ENCODE results near the gene HSFX2. TPM values are rescaled to one million over a fixed set of nuclear protein-coding genes. Genes with fewer than 3 reads are reported as not detected.
A peak's percentile ranks its signal among the peaks of the same experiment; 100 is the strongest.
"Not testable (repeated sequence)": the region's sequence is repeated elsewhere in the genome, so short reads cannot be mapped to it uniquely, and the experiment has no call there.

Gene HSFX2
- total RNA-seq, 4 donors from 2014 or later = not detected

- 71 to 85% methylated on average over 5 of the region's 5 CpGs for WGBS, 2 donors
- intact Hi-C loops (cut with DNase I; ENCODE audit: low total_unique reads) = no loop called here
- no peak overlapping the region for H3K4me3 ChIP-seq (ENCODE audit: low read depth, poor library complexity, severe bottlenecking)
- DNase-seq (ENCODE audit: low spot score in 2 of 2) = peak in 1 of 2 donors; percentile 29
- no peak for TF ChIP-seq POLR2A (IDR thresholded peaks at IDR 0.05)
- no peak for TF ChIP-seq CTCF (IDR thresholded peaks at IDR 0.05)
Observed at GRCh38 chrX:149568701-149569296, 26.3 kb downstream of the HSFX2 start.

GRCh38 chrX:149567621-149568417 is 27.3 kb downstream of the HSFX2 start:
- TF ChIP-seq CTCF (IDR thresholded peaks at IDR 0.05) (no peak), POLR2A (IDR thresholded peaks at IDR 0.05) (no peak)
- WGBS, 2 donors = 77 to 84% methylated on average over 7 of the region's 7 CpGs
- peak in 1 of 2 donors; percentile 46 for DNase-seq (ENCODE audit: low spot score in 2 of 2)
- no peak overlapping the region for H3K4me3 ChIP-seq (ENCODE audit: low read depth, poor library complexity, severe bottlenecking)
- intact Hi-C loops (cut with DNase I; ENCODE audit: low total_unique reads) = no loop called here

- intact Hi-C loops (cut with DNase I; ENCODE audit: low total_unique reads) = no loop called here
- peak in 1 of 2 donors; percentile 59 for DNase-seq (ENCODE audit: low spot score in 2 of 2)
- no peak for TF ChIP-seq CTCF (IDR thresholded peaks at IDR 0.05)
- TF ChIP-seq POLR2A (IDR thresholded peaks at IDR 0.05) = no peak
- no peak overlapping the region for H3K4me3 ChIP-seq (ENCODE audit: low read depth, poor library complexity, severe bottlenecking)
- WGBS, 2 donors = 79 to 92% methylated on average over 4 of the region's 4 CpGs
Observed at GRCh38 chrX:149563359-149563758, 31.8 kb downstream of the HSFX2 start.

- intact Hi-C loops (cut with DNase I; ENCODE audit: low total_unique reads); DNase-seq (ENCODE audit: low spot score in 2 of 2); H3K4me3 ChIP-seq (ENCODE audit: low read depth, poor library complexity, severe bottlenecking): not testable (repeated sequence)
- WGBS, 2 donors = no CpG with 5 or more reads among the region's 4 CpGs
Observed at GRCh38 chrX:149555251-149555650, 39.9 kb downstream of the HSFX2 start.

- H3K4me3 ChIP-seq (ENCODE audit: low read depth, poor library complexity, severe bottlenecking); intact Hi-C loops (cut with DNase I; ENCODE audit: low total_unique reads): not testable (repeated sequence)
- DNase-seq (ENCODE audit: low spot score in 2 of 2) = peak in 1 of 2 donors; percentile 3
- no CpG with 5 or more reads among the region's 6 CpGs for WGBS, 2 donors
Observed at GRCh38 chrX:149551939-149552248, 43.2 kb downstream of the HSFX2 start.

GRCh38 chrX:149551245-149551938 is 43.7 kb downstream of the HSFX2 start:
- H3K4me3 ChIP-seq (ENCODE audit: low read depth, poor library complexity, severe bottlenecking); DNase-seq (ENCODE audit: low spot score in 2 of 2); intact Hi-C loops (cut with DNase I; ENCODE audit: low total_unique reads): not testable (repeated sequence)
- WGBS, 2 donors = no CpG with 5 or more reads among the region's 4 CpGs

GRCh38 chrX:149550454-149550853 is 44.7 kb downstream of the HSFX2 start:
- intact Hi-C loops (cut with DNase I; ENCODE audit: low total_unique reads); DNase-seq (ENCODE audit: low spot score in 2 of 2); H3K4me3 ChIP-seq (ENCODE audit: low read depth, poor library complexity, severe bottlenecking): not testable (repeated sequence)
- 60 to 67% methylated on average over 1 of the region's 1 CpG for WGBS, 2 donors

- no CpG with 5 or more reads among the region's 6 CpGs for WGBS, 2 donors
- H3K4me3 ChIP-seq (ENCODE audit: low read depth, poor library complexity, severe bottlenecking); DNase-seq (ENCODE audit: low spot score in 2 of 2); intact Hi-C loops (cut with DNase I; ENCODE audit: low total_unique reads): not testable (repeated sequence)
Observed at GRCh38 chrX:149549701-149550100, 45.4 kb downstream of the HSFX2 start, which contains the start of gene HSFX3. TSS of gene HSFX3 (minus strand) at chrX:149549924. CDS start at chrX:149549852, 72 bp downstream.

GRCh38 chrX:149547782-149548181 is 47.3 kb downstream of the HSFX2 start:
- intact Hi-C loops (cut with DNase I; ENCODE audit: low total_unique reads) = not testable (repeated sequence)

DNA sequence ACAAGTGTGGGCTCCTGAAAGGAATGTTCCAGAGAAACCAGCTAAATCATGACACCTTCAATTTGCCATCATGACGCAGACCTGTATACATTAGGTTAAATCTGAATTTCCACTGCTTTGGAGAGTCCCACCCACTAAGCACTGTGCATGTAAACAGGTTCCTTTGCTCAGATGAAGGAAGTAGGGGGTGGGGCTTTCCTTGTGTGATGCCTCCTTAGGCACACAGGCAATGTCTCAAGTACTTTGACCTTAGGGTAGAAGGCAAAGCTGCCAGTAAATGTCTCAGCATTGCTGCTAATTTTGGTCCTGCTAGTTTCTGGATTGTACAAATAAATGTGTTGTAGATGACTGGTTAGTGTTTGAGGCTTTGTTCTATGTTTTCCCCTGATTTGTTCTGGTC is 48.2 kb downstream of the HSFX2 start:
- WGBS, 2 donors = 100% methylated on average over 1 of the region's 1 CpG; no CpG with 5 or more reads in 1 of the 2 donors
- DNase-seq (ENCODE audit: low spot score in 2 of 2); intact Hi-C loops (cut with DNase I; ENCODE audit: low total_unique reads): not testable (repeated sequence)

More at GRCh38 chrX:149547782-149548181, 47.3 kb downstream of the HSFX2 start:
- DNase-seq (ENCODE audit: low spot score in 2 of 2); H3K4me3 ChIP-seq (ENCODE audit: low read depth, poor library complexity, severe bottlenecking): not testable (repeated sequence)
- WGBS, 2 donors = 60% methylated on average over 1 of the region's 3 CpGs; no CpG with 5 or more reads in 1 of the 2 donors

More for the DNA sequence above, 48.2 kb downstream of the HSFX2 start:
- not testable (repeated sequence) for H3K4me3 ChIP-seq (ENCODE audit: low read depth, poor library complexity, severe bottlenecking)

Measured in lower leg skin (tissue), 4 donors.